Ovary (tissue), 3 donors: ENCODE results near the gene RASGEF1C.
"Not testable (repeated sequence)": the region's sequence is repeated elsewhere in the genome, so short reads cannot be mapped to it uniquely, and the experiment has no call there.

ENCODE experiments used
- CTCF ChIP-seq, 3 donors: fragments of 450-650 bp in 2 of 3; fragments of 200-600 bp in 1 of 3; IDR thresholded peaks; one replicate each; pipeline versions ENCODE4 v1.5.1 to v1.8.0; 2016 to 2022; ENCODE audit warnings: antibody characterized with exemption in 3 of 3, mild to moderate bottlenecking in 1 of 3
- EP300 ChIP-seq: sonication (generic); formaldehyde crosslinking; IDR thresholded peaks from one replicate; pipeline ENCODE4 v1.6.1; 2017; ENCODE audit warnings: antibody characterized with exemption
- POLR2A ChIP-seq: fragments of 450-650 bp; IDR thresholded peaks from one replicate; pipeline ENCODE4 v1.6.1; 2017; ENCODE audit warnings: antibody characterized with exemption, mild to moderate bottlenecking, moderate library complexity
- donor health status: DM: no; HTN: no; CAD: no.

GRCh38 chr5:180126156-180126555 is 82.9 kb downstream of the RASGEF1C start:
- TF ChIP-seq POLR2A; CTCF (IDR thresholded peaks at IDR 0.05); EP300: not testable (repeated sequence)
